Measurements from ENCODE around the gene FARP1.

DNA sequence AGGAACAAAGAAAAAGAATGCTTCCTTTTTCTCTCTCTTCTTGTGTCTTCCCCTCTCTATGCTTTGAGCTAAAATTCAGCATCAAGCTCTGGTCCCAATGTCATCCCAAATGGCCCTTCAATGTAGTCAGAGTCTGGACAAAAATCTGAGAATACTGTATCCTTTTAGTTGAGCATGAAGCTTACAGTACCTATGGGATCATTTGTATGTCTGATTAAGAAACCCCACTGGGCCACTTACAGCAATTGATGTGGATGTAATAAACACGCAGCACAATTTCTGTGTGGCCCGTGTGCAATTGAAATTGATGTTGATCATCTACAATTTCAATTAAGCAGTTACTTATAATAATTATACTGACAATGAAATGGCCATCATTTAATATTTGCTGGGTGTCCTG lies 223.1 kb downstream of the FARP1 start:
- TF ChIP-seq, protein P1, sequence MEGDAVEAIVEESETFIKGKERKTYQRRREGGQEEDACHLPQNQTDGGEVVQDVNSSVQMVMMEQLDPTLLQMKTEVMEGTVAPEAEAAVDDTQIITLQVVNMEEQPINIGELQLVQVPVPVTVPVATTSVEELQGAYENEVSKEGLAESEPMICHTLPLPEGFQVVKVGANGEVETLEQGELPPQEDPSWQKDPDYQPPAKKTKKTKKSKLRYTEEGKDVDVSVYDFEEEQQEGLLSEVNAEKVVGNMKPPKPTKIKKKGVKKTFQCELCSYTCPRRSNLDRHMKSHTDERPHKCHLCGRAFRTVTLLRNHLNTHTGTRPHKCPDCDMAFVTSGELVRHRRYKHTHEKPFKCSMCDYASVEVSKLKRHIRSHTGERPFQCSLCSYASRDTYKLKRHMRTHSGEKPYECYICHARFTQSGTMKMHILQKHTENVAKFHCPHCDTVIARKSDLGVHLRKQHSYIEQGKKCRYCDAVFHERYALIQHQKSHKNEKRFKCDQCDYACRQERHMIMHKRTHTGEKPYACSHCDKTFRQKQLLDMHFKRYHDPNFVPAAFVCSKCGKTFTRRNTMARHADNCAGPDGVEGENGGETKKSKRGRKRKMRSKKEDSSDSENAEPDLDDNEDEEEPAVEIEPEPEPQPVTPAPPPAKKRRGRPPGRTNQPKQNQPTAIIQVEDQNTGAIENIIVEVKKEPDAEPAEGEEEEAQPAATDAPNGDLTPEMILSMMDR (IDR thresholded peaks at IDR 0.05), result no peak
- no peak for TF ChIP-seq EP300 (IDR thresholded peaks at IDR 0.05)
- no peak for TF ChIP-seq POLR2A (IDR thresholded peaks at IDR 0.05)

All from gastroesophageal sphincter (tissue), 3 donors.